Peyer's patch (tissue), 4 donors: ENCODE results near the gene HTR1B.

Experiments
- POLR2A ChIP-seq, 2 donors: fragments of 450-650 bp; IDR thresholded peaks; one replicate each; pipeline ENCODE4 v1.5.1; 2017; ENCODE audit warnings: antibody characterized with exemption in 2 of 2, mild to moderate bottlenecking in 2 of 2, moderate library complexity in 2 of 2
- TF ChIP-seq, protein P1 (sequence below), 6 experiments: fragments of 450-650 bp in 4 of 6; fragments of 200-600 bp in 2 of 6; sonication (generic) in 1 of 6; IDR thresholded peaks; one replicate each; pipeline ENCODE4 v1.5.1; 2017 to 2019; ENCODE audit warnings: antibody characterized with exemption in 6 of 6, mild to moderate bottlenecking in 3 of 6, moderate library complexity in 1 of 6

DNA sequence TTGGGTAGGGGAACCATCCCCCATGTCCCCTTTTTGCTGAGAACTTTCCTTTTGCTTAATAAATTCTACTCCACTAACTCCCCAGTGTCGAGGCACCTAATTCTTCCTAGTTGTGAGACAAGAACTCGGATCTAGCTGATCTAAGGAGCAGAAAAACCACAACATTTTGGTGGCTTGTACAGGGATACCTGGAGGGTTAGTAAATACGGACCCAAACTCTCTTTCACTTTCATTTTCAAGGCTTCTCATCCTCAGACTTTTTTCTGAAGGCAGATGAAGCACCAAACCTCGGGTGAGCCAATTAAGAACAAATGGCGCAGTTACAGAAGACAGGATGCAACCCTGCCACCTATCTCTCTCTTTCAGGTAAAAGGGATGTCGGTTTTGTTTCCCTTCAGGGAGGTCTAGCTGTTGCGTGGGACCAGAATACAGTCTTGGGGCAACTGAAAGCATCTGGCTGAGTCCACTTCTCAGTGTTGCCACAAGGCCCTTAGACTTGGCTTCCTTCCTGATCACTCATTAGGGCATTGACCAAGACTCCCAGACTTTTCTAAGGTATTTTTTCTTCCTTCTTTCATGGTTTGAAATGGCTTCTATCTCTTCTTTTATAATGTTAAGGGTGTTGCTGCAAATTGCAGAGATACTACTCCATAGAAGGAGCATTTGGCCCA, 11.1 kb upstream of the HTR1B start:
- TF ChIP-seq, protein P1, sequence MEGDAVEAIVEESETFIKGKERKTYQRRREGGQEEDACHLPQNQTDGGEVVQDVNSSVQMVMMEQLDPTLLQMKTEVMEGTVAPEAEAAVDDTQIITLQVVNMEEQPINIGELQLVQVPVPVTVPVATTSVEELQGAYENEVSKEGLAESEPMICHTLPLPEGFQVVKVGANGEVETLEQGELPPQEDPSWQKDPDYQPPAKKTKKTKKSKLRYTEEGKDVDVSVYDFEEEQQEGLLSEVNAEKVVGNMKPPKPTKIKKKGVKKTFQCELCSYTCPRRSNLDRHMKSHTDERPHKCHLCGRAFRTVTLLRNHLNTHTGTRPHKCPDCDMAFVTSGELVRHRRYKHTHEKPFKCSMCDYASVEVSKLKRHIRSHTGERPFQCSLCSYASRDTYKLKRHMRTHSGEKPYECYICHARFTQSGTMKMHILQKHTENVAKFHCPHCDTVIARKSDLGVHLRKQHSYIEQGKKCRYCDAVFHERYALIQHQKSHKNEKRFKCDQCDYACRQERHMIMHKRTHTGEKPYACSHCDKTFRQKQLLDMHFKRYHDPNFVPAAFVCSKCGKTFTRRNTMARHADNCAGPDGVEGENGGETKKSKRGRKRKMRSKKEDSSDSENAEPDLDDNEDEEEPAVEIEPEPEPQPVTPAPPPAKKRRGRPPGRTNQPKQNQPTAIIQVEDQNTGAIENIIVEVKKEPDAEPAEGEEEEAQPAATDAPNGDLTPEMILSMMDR (IDR thresholded peaks at IDR 0.05), result no peak
- no peak for TF ChIP-seq POLR2A (IDR thresholded peaks at IDR 0.05)
